Measurements from ENCODE around the gene AP4S1.

AP4S1 gene

GRCh38 chr14:31006703-31007102, 18.7 kb upstream of the AP4S1 start:
- no peak for DNase-seq (ENCODE audit: low read depth)

- DNase-seq (ENCODE audit: low read depth): no peak
Observed at GRCh38 chr14:31009836-31010574, 15.4 kb upstream of the AP4S1 start.

GRCh38 chr14:31010935-31011334, 14.5 kb upstream of the AP4S1 start:
- DNase-seq (ENCODE audit: low read depth): no peak

GRCh38 chr14:31013841-31014240, 11.6 kb upstream of the AP4S1 start:
- no peak for DNase-seq (ENCODE audit: low read depth)

- no peak for DNase-seq (ENCODE audit: low read depth)
Observed at GRCh38 chr14:31018057-31018645, 7.3 kb upstream of the AP4S1 start.

- DNase-seq (ENCODE audit: low read depth): no peak
Observed at GRCh38 chr14:31020834-31021575, 4.4 kb upstream of the AP4S1 start.

- no peak for DNase-seq (ENCODE audit: low read depth)
Observed at GRCh38 chr14:31021576-31021949, 3.9 kb upstream of the AP4S1 start.

- DNase-seq (ENCODE audit: low read depth): no peak
Observed at GRCh38 chr14:31022386-31022785, 3.1 kb upstream of the AP4S1 start.

- no peak for DNase-seq (ENCODE audit: low read depth)
Observed at GRCh38 chr14:31024010-31024480, 1.4 kb upstream of the AP4S1 start.

GRCh38 chr14:31024577-31025366, 677 bp upstream of the AP4S1 start:
- no peak for DNase-seq (ENCODE audit: low read depth)

- no peak for DNase-seq (ENCODE audit: low read depth)
Observed at GRCh38 chr14:31026077-31026449, 614 bp downstream of the AP4S1 start, which contains the start of gene STRN3. TSS of gene STRN3 (minus strand) at chr14:31026379. CDS start at chr14:31026185, 194 bp downstream.

- DNase-seq (ENCODE audit: low read depth): peak; percentile 87
Observed at GRCh38 chr14:31026450-31027235, 1.2 kb downstream of the AP4S1 start.

GRCh38 chr14:31027847-31028246, 2.4 kb downstream of the AP4S1 start:
- no peak for DNase-seq (ENCODE audit: low read depth)

- DNase-seq (ENCODE audit: low read depth): no peak
Observed at GRCh38 chr14:31029016-31029970, 3.8 kb downstream of the AP4S1 start.

GRCh38 chr14:31030469-31030868, 5.0 kb downstream of the AP4S1 start:
- no peak for DNase-seq (ENCODE audit: low read depth)

- no peak for DNase-seq (ENCODE audit: low read depth)
Observed at GRCh38 chr14:31036552-31036951, 11.1 kb downstream of the AP4S1 start.

- DNase-seq (ENCODE audit: low read depth): no peak
Observed at GRCh38 chr14:31037709-31038221, 12.3 kb downstream of the AP4S1 start.

- no peak for DNase-seq (ENCODE audit: low read depth)
Observed at GRCh38 chr14:31038521-31039166, 13.2 kb downstream of the AP4S1 start.

- DNase-seq (ENCODE audit: low read depth): no peak
Observed at GRCh38 chr14:31042300-31042699, 16.9 kb downstream of the AP4S1 start.
